Hepatocyte (in vitro differentiated cells): ENCODE results near the gene CLASP2. TPM values are rescaled to one million over a fixed set of nuclear protein-coding genes. Genes with fewer than 3 reads are reported as not detected.

Experiments
- DNase-seq: peaks from one replicate; pipeline ENCODE4 v3.0.0-alpha.2; 2016; ENCODE audit warnings: low spot score
- H2AFZ ChIP-seq: fragments of 200-600 bp; sonication (generic); 2 replicates; pipeline ENCODE4 v1.6.0; 2016; ENCODE audit warnings: antibody characterized with exemption, mild to moderate bottlenecking
- H3K27ac ChIP-seq: fragments of 200-600 bp; sonication (generic); 2 replicates; pipeline ENCODE4 v1.5.1; 2016; ENCODE audit warnings: mild to moderate bottlenecking
- H3K27me3 ChIP-seq: fragments of 200-600 bp; sonication (generic); 2 replicates; pipeline ENCODE4 v1.6.1; 2016
- H3K36me3 ChIP-seq: fragments of 200-600 bp; sonication (generic); replicated peaks from 2 replicates; pipeline ENCODE4 v1.5.1; 2016; ENCODE audit warnings: low read depth; ENCODE audit not compliant: insufficient read depth
- H3K4me1 ChIP-seq: fragments of 200-600 bp; sonication (generic); 2 replicates; pipeline ENCODE4 v1.5.1; 2016; ENCODE audit warnings: mild to moderate bottlenecking, moderate library complexity; ENCODE audit not compliant: insufficient read depth
- H3K4me2 ChIP-seq: fragments of 200-600 bp; sonication (generic); 2 replicates; pipeline ENCODE4 v1.6.0; 2016
- H3K4me3 ChIP-seq: fragments of 200-600 bp; sonication (generic); 2 replicates; pipeline ENCODE4 v1.5.1; 2016; ENCODE audit warnings: mild to moderate bottlenecking
- H3K79me2 ChIP-seq: fragments of 200-600 bp; sonication (generic); 2 replicates; pipeline ENCODE4 v1.6.0; 2017; ENCODE audit warnings: mild to moderate bottlenecking
- H3K9me2 ChIP-seq: fragments of 200-600 bp; sonication (generic); replicated peaks from 2 replicates; pipeline ENCODE4 v1.6.0; 2017; ENCODE audit warnings: mild to moderate bottlenecking; ENCODE audit not compliant: insufficient read depth
- H3K9me3 ChIP-seq: fragments of 200-600 bp; sonication (generic); 2 replicates; pipeline ENCODE4 v1.5.1; 2016; ENCODE audit warnings: low read depth, mild to moderate bottlenecking
- H4K20me1 ChIP-seq: fragments of 200-600 bp; sonication (generic); 2 replicates; pipeline ENCODE4 v1.6.0; 2016; ENCODE audit warnings: mild to moderate bottlenecking; ENCODE audit not compliant: insufficient read depth, poor library complexity, severe bottlenecking
- CTCF ChIP-seq: fragments of 200-600 bp; sonication (generic); IDR thresholded peaks from 2 replicates; pipeline ENCODE4 v1.5.1; 2016; ENCODE audit warnings: antibody characterized with exemption, mild to moderate bottlenecking; ENCODE audit not compliant: poor library complexity
- EZH2 ChIP-seq: fragments of 200-600 bp; sonication (generic); IDR thresholded peaks from 2 replicates; pipeline ENCODE4 v1.6.1; 2016; ENCODE audit warnings: antibody characterized with exemption, mild to moderate bottlenecking, borderline replicate concordance
- EZH2phosphoT487 ChIP-seq: fragments of 200-600 bp; sonication (generic); IDR thresholded peaks from one replicate; pipeline ENCODE4 v1.6.1; 2018; ENCODE audit warnings: antibody characterized with exemption, mild to moderate bottlenecking, low read depth, moderate library complexity; ENCODE audit not compliant: unreplicated experiment, severe bottlenecking
- WGBS: methylation state at CpG from one replicate; pipeline ENCODE4 v1.1.6; 2016; ENCODE audit warnings: low lambda C conversion rate; ENCODE audit errors: missing lambda C conversion rate; 5-methylcytosine and 5-hydroxymethylcytosine counted together
- polyA plus RNA-seq: library from polyadenylated mRNA; unstranded; fragments of >200 nt; fragmentation: Nextera tagmentation; extraction: Ambion mirVana; gene quantifications from 2 replicates; pipeline ENCODE4 v1.2.1, GENCODE V29; 2016
- total RNA-seq: library from RNA; depleted of rRNA; stranded (reverse); fragments of >200 nt; gene quantifications from 2 replicates; pipeline ENCODE4 v1.2.3, GENCODE V29; 2014

The CLASP2 gene
- total and polyA plus RNA-seq, 2 experiments from 2014 or later: 12.0 to 34.5 TPM

GRCh38 chr3:33496449-33496848 is 221.6 kb downstream of the CLASP2 start:
- Histone ChIP-seq H3K27me3 (no peaks in the 10 kb centered on the region), H3K27ac (no peak overlapping the region), H3K4me2 (no peak overlapping the region), H3K9me2 (no peaks in the 10 kb centered on the region), H3K4me1 (no peaks in the 10 kb centered on the region), H4K20me1 (no peaks in the 10 kb centered on the region), H3K36me3 (no peaks in the 10 kb centered on the region), H3K79me2 (no peaks in the 10 kb centered on the region), H3K4me3 (no peak overlapping the region), H2AFZ (no peak overlapping the region), H3K9me3 (no peaks in the 10 kb centered on the region)
- TF ChIP-seq EZH2: no peak
- no peak for TF ChIP-seq CTCF
- no peak for TF ChIP-seq EZH2phosphoT487
- 89% methylated on average over 2 of the region's 2 CpGs for WGBS
- DNase-seq: no peak

GRCh38 chr3:33491721-33492120 is 226.3 kb downstream of the CLASP2 start:
- Histone ChIP-seq H3K4me2 (no peak overlapping the region), H3K27ac (no peak overlapping the region), H3K79me2 (no peaks in the 10 kb centered on the region), H3K9me3 (no peaks in the 10 kb centered on the region), H3K9me2 (no peaks in the 10 kb centered on the region), H3K27me3 (no peaks in the 10 kb centered on the region), H2AFZ (no peak overlapping the region), H3K4me3 (no peak overlapping the region), H3K4me1 (no peaks in the 10 kb centered on the region), H4K20me1 (no peaks in the 10 kb centered on the region), H3K36me3 (no peaks in the 10 kb centered on the region)
- no peak for TF ChIP-seq EZH2
- no peak for TF ChIP-seq CTCF
- no peak for TF ChIP-seq EZH2phosphoT487
- 86% methylated on average over 4 of the region's 4 CpGs for WGBS
- DNase-seq: no peak

- no peaks in the 10 kb centered on the region for H4K20me1 ChIP-seq
- H2AFZ ChIP-seq: no peak overlapping the region
- no peak overlapping the region for H3K4me3 ChIP-seq
- TF ChIP-seq EZH2phosphoT487: no peak
- TF ChIP-seq CTCF: no peak
- no peaks in the 10 kb centered on the region for H3K4me1 ChIP-seq
- H3K27ac ChIP-seq: no peak overlapping the region
- H3K79me2 ChIP-seq: no peaks in the 10 kb centered on the region
- no peak overlapping the region for H3K4me2 ChIP-seq
- no peaks in the 10 kb centered on the region for H3K27me3 ChIP-seq
- DNase-seq: no peak
- no peaks in the 10 kb centered on the region for H3K9me3 ChIP-seq
- H3K9me2 ChIP-seq: no peaks in the 10 kb centered on the region
- no peaks in the 10 kb centered on the region for H3K36me3 ChIP-seq
Observed at GRCh38 chr3:33490641-33491241, 227.3 kb downstream of the CLASP2 start.

- H2AFZ ChIP-seq: no peak overlapping the region
- whole genome bisulfite sequencing: 88% methylated on average over 1 of the region's 1 CpG
- no peak for DNase-seq
- no peaks in the 10 kb centered on the region for H3K4me1 ChIP-seq
- TF ChIP-seq EZH2 (no peak), CTCF (no peak), EZH2phosphoT487 (no peak)
- no peaks in the 10 kb centered on the region for H4K20me1 ChIP-seq
- no peak overlapping the region for H3K4me3 ChIP-seq
- H3K9me2 ChIP-seq: no peaks in the 10 kb centered on the region
- H3K36me3 ChIP-seq: no peaks in the 10 kb centered on the region
- no peaks in the 10 kb centered on the region for H3K9me3 ChIP-seq
- no peak overlapping the region for H3K4me2 ChIP-seq
- H3K27ac ChIP-seq: no peak overlapping the region
- H3K79me2 ChIP-seq: no peaks in the 10 kb centered on the region
- no peaks in the 10 kb centered on the region for H3K27me3 ChIP-seq
Observed at GRCh38 chr3:33488683-33489082, 229.4 kb downstream of the CLASP2 start.
